ENCODE data around the gene GRM2.
"Not testable (repeated sequence)": the region's sequence is repeated elsewhere in the genome, so short reads cannot be mapped to it uniquely, and the experiment has no call there.

GRM2 gene

DNA sequence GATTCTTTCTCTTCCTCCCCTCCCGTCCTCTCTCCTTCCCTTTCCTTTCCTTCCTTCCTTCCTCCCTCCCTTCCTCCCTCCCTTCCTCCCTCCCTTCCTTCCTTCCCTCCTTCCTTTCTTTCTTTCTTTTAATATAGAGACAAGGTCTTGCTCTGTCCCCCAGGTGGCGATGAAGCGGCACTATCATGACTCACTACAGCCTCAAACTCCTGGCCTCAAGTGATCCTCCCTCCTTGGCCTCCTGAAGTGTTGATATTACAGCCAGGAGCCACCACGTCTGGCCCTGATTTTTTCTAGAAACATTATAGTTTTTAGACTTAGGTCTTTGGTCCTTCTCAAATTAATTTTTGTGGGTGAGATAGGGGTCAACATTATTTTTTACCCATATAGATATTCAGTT, 15.5 kb downstream of the GRM2 start:
- H3K4me3 ChIP-seq (ENCODE audit: low read depth, low read length), result no peak overlapping the region
- H3K27ac ChIP-seq (ENCODE audit: low read depth, low read length), result no peak overlapping the region

DNA sequence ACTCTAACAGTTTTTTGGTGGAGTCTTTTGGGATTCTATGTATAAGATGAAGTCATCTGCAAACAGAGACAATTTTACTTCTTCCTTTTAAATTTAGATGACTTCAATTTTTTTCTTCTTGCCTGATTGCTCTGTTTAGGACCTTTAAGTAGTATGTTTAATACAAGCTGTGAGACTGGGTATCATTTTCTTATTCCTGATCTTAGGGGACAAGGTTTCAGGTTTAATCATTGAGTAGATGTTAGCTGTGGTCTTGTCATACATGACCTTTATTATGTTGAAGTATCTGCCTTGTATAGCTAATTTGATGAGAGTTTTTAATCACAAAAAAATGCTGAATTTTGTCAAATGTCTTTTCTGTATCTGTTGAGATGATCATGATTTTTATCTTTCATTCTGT, 20.6 kb downstream of the GRM2 start:
- H3K27me3 ChIP-seq (ENCODE audit: insufficient read depth, low read length), result peaks cover 43% of the 10 kb centered on the region
- H3K27ac ChIP-seq (ENCODE audit: low read depth, low read length), result no peak overlapping the region
- no peaks in the 10 kb centered on the region for H3K79me2 ChIP-seq (ENCODE audit: control insufficient read depth, insufficient read depth, low read length, unreplicated experiment)
- no peak overlapping the region for H2AFZ ChIP-seq (ENCODE audit: low read length, unreplicated experiment)
- no peaks in the 10 kb centered on the region for H3K4me1 ChIP-seq (ENCODE audit: control insufficient read depth, insufficient read depth, low read length, unreplicated experiment)
- no peaks in the 10 kb centered on the region for H3K36me3 ChIP-seq (ENCODE audit: insufficient read depth, low read length)
- H3K4me3 ChIP-seq (ENCODE audit: low read depth, low read length), result no peak overlapping the region

More for the DNA sequence above, 15.5 kb downstream of the GRM2 start:
- Histone ChIP-seq H3K27me3 (ENCODE audit: insufficient read depth, low read length) (peaks cover 12% of the 10 kb centered on the region), H3K4me1 (ENCODE audit: control insufficient read depth, insufficient read depth, low read length, unreplicated experiment) (no peaks in the 10 kb centered on the region), H3K79me2 (ENCODE audit: control insufficient read depth, insufficient read depth, low read length, unreplicated experiment) (no peaks in the 10 kb centered on the region), H3K36me3 (ENCODE audit: insufficient read depth, low read length) (no peaks in the 10 kb centered on the region), H2AFZ (ENCODE audit: low read length, unreplicated experiment) (no peak overlapping the region)

DNA sequence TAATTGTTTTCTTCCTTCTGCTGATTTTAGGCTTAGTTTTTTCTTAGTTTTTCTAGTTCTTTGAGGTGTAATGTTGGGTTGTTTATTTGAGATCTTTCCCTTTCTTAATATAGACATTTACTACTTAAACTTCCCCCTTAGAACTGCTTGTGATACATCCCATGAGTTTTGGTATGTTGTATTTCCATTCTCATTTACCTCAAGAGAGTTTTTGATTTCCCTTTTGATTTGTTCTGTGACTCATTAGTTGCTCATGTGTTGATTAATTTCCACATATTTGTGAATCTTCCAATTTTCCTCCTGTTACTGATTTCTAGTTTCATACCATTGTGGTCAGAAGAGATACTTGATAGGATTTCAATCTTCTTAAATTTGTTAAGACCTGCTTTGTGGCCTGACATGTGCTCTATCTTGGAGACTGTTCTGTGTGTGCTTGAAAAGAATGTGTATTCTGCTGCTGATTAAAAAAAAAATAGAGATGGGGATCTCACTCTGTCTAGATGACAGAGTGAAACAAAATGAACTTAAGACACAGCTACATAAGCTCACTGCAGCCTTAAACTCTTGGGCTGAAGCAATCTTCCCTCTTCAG, 22.3 kb downstream of the GRM2 start:
- H3K4me1 ChIP-seq (ENCODE audit: control insufficient read depth, insufficient read depth, low read length, unreplicated experiment), result no peaks in the 10 kb centered on the region
- H3K4me3 ChIP-seq (ENCODE audit: low read depth, low read length), result no peak overlapping the region
- no peak overlapping the region for H2AFZ ChIP-seq (ENCODE audit: low read length, unreplicated experiment)
- no peak overlapping the region for H3K27ac ChIP-seq (ENCODE audit: low read depth, low read length)
- no peaks in the 10 kb centered on the region for H3K79me2 ChIP-seq (ENCODE audit: control insufficient read depth, insufficient read depth, low read length, unreplicated experiment)
- peaks cover 56% of the 10 kb centered on the region for H3K27me3 ChIP-seq (ENCODE audit: insufficient read depth, low read length)
- H3K36me3 ChIP-seq (ENCODE audit: insufficient read depth, low read length), result no peaks in the 10 kb centered on the region

DNA sequence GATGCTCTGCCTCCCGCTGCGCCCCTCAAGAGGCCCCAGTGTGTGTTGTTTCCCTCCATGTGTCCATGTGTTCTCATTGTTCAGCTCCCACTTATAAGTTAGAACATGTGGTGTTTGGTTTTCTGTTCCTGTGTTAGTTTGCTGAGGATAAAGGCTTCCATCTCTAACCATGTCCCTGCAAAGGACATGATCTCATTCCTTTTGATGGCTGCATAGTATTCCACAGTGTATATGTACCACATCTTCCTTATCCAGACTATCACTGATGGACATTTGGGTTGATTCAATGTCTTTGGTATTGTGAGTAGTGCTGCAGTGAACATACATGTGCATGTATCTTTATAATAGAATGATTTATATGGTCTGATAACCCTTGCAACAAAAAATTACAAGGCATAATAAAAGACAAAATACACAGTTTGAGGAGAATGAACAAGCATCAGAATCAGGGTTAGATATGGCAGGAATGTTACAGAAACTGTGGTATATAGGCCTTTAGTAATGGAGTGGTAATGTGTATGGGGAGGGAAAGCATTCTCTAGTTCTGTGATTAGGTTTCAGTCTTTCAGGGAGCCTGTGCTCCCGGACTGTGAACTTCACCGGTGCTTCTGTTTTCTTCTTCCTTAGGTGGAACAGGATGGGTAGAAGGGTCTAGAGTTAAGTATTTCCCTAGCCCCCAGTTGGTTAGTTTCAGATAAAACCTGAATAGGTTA, 27.1 kb downstream of the GRM2 start:
- H3K27me3 ChIP-seq (ENCODE audit: insufficient read depth, low read length), result peaks cover 73% of the 10 kb centered on the region
- H3K79me2 ChIP-seq (ENCODE audit: control insufficient read depth, insufficient read depth, low read length, unreplicated experiment), result no peaks in the 10 kb centered on the region
- H2AFZ ChIP-seq (ENCODE audit: low read length, unreplicated experiment), result no peak overlapping the region
- H3K4me3 ChIP-seq (ENCODE audit: low read depth, low read length), result no peak overlapping the region
- no peak overlapping the region for H3K27ac ChIP-seq (ENCODE audit: low read depth, low read length)
- no peaks in the 10 kb centered on the region for H3K4me1 ChIP-seq (ENCODE audit: control insufficient read depth, insufficient read depth, low read length, unreplicated experiment)
- no peaks in the 10 kb centered on the region for H3K36me3 ChIP-seq (ENCODE audit: insufficient read depth, low read length)

DNA sequence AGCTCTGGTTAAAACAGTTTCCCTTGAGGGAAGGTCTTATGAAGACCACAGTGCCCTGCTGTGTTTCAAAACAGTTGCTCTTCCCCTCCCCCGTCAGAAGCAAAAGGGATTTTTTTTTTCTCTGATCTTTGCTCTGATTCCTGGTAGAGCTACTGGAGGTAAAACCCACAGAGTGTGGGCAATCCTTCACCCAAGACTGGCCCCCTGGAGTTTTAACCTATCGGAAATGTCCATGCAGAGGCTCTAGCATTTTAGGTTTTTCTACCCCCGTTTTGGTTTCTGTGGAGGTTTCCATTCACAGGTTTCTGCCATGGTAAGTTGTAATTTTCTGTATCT, 27.7 kb downstream of the GRM2 start:
- Histone ChIP-seq H3K27me3 (ENCODE audit: insufficient read depth, low read length) (peaks cover 73% of the 10 kb centered on the region), H3K27ac (ENCODE audit: low read depth, low read length) (no peak overlapping the region), H3K36me3 (ENCODE audit: insufficient read depth, low read length) (no peaks in the 10 kb centered on the region), H2AFZ (ENCODE audit: low read length, unreplicated experiment) (no peak overlapping the region), H3K79me2 (ENCODE audit: control insufficient read depth, insufficient read depth, low read length, unreplicated experiment) (no peaks in the 10 kb centered on the region), H3K4me3 (ENCODE audit: low read depth, low read length) (no peak overlapping the region), H3K4me1 (ENCODE audit: control insufficient read depth, insufficient read depth, low read length, unreplicated experiment) (no peaks in the 10 kb centered on the region)

DNA sequence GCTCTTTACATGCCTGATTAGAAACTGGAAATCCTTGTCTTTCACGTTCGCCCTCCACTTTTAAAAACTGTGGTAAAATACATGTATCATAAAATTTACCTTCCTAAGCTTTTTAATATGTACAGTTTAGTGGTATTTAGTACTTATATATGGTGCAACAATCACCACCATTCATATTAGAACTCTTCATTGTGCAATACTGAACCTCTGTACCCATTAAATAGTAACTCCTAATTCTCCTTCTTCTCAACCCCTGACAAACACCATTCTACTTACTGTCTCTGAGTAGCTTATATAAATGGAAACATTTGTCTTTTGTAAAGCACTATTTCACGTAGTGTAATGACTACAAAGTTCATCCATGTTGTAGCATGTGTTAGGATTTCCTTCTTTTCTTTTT, 28.2 kb downstream of the GRM2 start:
- peaks cover 73% of the 10 kb centered on the region for H3K27me3 ChIP-seq (ENCODE audit: insufficient read depth, low read length)
- no peak overlapping the region for H3K27ac ChIP-seq (ENCODE audit: low read depth, low read length)
- no peak overlapping the region for H3K4me3 ChIP-seq (ENCODE audit: low read depth, low read length)
- no peak overlapping the region for H2AFZ ChIP-seq (ENCODE audit: low read length, unreplicated experiment)
- no peaks in the 10 kb centered on the region for H3K79me2 ChIP-seq (ENCODE audit: control insufficient read depth, insufficient read depth, low read length, unreplicated experiment)
- H3K4me1 ChIP-seq (ENCODE audit: control insufficient read depth, insufficient read depth, low read length, unreplicated experiment), result no peaks in the 10 kb centered on the region
- H3K36me3 ChIP-seq (ENCODE audit: insufficient read depth, low read length), result no peaks in the 10 kb centered on the region

DNA sequence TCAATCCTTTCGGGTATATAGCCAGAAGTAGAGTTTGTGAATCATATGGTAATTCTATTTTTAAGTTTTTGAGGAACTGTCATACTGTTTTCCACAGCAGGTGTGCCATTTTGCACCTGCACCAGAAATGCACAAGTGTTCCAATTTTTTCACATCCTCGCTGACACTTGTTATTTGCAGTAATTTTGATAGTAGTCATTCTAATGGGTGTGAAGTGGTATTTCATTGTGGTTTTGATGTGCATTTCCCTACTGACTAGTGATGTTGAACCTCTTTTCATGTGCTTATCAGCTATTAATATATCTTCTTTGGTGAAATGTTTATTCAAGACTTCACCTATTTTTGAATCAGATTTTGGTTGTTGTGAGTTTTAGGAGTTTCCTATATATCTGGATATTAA, 29.1 kb downstream of the GRM2 start:
- H3K27ac ChIP-seq (ENCODE audit: low read depth, low read length), result no peak overlapping the region
- no peaks in the 10 kb centered on the region for H3K79me2 ChIP-seq (ENCODE audit: control insufficient read depth, insufficient read depth, low read length, unreplicated experiment)
- H2AFZ ChIP-seq (ENCODE audit: low read length, unreplicated experiment), result no peak overlapping the region
- no peak overlapping the region for H3K4me3 ChIP-seq (ENCODE audit: low read depth, low read length)
- no peaks in the 10 kb centered on the region for H3K4me1 ChIP-seq (ENCODE audit: control insufficient read depth, insufficient read depth, low read length, unreplicated experiment)
- H3K27me3 ChIP-seq (ENCODE audit: insufficient read depth, low read length), result peaks cover 74% of the 10 kb centered on the region
- H3K36me3 ChIP-seq (ENCODE audit: insufficient read depth, low read length), result no peaks in the 10 kb centered on the region

DNA sequence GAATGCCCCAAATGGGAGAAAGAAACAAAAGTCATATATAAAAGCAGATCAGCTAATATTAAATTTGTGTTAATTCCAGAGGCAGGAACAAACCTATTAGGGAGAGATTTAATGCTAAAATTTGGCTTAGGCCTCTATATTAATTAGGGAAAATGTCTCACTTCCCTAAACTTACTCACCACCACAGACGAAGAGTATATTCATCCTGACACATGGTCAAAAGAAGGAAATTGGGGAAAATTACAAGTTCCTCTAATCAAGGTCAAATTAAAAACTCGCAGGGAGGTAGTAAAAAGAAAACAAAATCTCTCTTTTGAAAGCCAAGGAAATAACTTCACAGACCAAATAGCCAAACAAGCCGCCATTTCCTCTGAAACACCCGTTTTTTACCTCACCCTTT, 32.2 kb downstream of the GRM2 start:
- H2AFZ ChIP-seq (ENCODE audit: low read length, unreplicated experiment), result no peak overlapping the region
- H3K27ac ChIP-seq (ENCODE audit: low read depth, low read length), result no peak overlapping the region
- H3K36me3 ChIP-seq (ENCODE audit: insufficient read depth, low read length), result no peaks in the 10 kb centered on the region
- H3K4me3 ChIP-seq (ENCODE audit: low read depth, low read length), result no peak overlapping the region
- H3K79me2 ChIP-seq (ENCODE audit: control insufficient read depth, insufficient read depth, low read length, unreplicated experiment), result no peaks in the 10 kb centered on the region
- peaks cover 69% of the 10 kb centered on the region for H3K27me3 ChIP-seq (ENCODE audit: insufficient read depth, low read length)
- no peaks in the 10 kb centered on the region for H3K4me1 ChIP-seq (ENCODE audit: control insufficient read depth, insufficient read depth, low read length, unreplicated experiment)

DNA sequence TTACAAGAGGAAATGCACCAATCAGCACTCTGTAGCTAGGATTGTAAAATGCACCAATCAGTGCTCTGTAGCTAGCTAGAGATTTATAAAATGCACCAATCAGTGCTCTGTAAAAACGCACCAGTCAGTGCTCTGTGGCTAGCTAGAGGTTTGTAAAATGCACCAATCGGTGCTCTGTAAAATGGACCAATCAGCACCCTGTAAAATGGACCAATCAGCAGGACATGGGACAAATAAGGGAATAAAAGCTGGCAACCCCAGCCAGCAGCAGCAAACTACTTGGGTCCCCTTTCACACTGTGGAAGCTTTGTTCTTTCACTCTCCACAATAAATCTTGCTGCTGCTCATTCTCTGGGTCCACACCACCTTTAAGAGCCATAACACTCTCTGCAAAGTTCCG, 35.5 kb downstream of the GRM2 start:
- H2AFZ ChIP-seq (ENCODE audit: low read length, unreplicated experiment); H3K4me3 ChIP-seq (ENCODE audit: low read depth, low read length); H3K4me1 ChIP-seq (ENCODE audit: control insufficient read depth, insufficient read depth, low read length, unreplicated experiment); H3K79me2 ChIP-seq (ENCODE audit: control insufficient read depth, insufficient read depth, low read length, unreplicated experiment); H3K27ac ChIP-seq (ENCODE audit: low read depth, low read length); H3K36me3 ChIP-seq (ENCODE audit: insufficient read depth, low read length): not testable (repeated sequence)
- peaks cover 42% of the 10 kb centered on the region for H3K27me3 ChIP-seq (ENCODE audit: insufficient read depth, low read length)

DNA sequence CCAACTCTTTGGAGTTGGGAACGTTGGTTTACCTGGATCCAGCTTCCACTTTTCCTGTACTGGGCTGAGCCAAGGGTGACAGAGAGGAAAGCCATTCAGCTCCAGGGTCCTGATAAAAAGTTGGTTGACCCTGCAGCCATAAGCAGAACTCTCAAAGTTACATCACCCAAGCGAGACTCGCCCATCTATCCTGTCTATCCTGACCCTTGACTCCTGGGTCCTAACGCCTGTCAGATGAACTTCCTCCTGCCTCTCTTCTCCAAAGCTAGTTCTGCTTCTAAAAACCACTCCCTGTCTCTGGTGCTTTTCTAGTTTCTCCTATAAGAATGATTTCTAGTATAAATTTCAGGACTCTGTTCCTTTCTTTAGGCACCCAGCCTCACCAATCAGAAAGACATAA, 36.1 kb downstream of the GRM2 start:
- not testable (repeated sequence) for H2AFZ ChIP-seq (ENCODE audit: low read length, unreplicated experiment); H3K36me3 ChIP-seq (ENCODE audit: insufficient read depth, low read length); H3K4me3 ChIP-seq (ENCODE audit: low read depth, low read length); H3K27ac ChIP-seq (ENCODE audit: low read depth, low read length); H3K79me2 ChIP-seq (ENCODE audit: control insufficient read depth, insufficient read depth, low read length, unreplicated experiment); H3K4me1 ChIP-seq (ENCODE audit: control insufficient read depth, insufficient read depth, low read length, unreplicated experiment)
- H3K27me3 ChIP-seq (ENCODE audit: insufficient read depth, low read length), result peaks cover 38% of the 10 kb centered on the region

DNA sequence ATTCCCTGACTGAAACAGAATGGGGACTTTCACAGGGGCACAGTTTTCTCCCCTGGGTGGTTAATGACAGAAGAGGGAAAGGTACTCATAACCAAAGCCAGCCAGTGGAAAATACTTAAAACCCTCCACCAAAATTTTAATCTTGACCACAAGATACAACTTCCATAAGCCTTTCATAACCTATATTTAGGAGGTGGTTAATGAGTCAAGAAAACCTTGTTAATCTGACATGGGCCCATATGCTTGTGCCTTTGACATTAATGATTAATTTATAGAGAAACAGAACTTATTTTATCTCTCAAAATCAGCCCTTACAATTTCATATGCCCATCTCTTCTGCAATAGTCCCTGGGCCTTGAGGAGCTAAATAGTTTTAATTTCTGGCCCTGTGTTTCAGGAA, 41.0 kb downstream of the GRM2 start:
- H2AFZ ChIP-seq (ENCODE audit: low read length, unreplicated experiment), result no peak overlapping the region

More for the DNA sequence above, 41.0 kb downstream of the GRM2 start:
- H3K27me3 ChIP-seq (ENCODE audit: insufficient read depth, low read length), result peaks cover 9% of the 10 kb centered on the region
- H3K4me3 ChIP-seq (ENCODE audit: low read depth, low read length), result no peak overlapping the region
- H3K79me2 ChIP-seq (ENCODE audit: control insufficient read depth, insufficient read depth, low read length, unreplicated experiment), result no peaks in the 10 kb centered on the region
- no peaks in the 10 kb centered on the region for H3K4me1 ChIP-seq (ENCODE audit: control insufficient read depth, insufficient read depth, low read length, unreplicated experiment)
- no peaks in the 10 kb centered on the region for H3K36me3 ChIP-seq (ENCODE audit: insufficient read depth, low read length)
- no peak overlapping the region for H3K27ac ChIP-seq (ENCODE audit: low read depth, low read length)

All from ACC112 (cell line).